SK-N-SH treated with all-trans-retinoic acid at 6 μM for 48 hours (cell line): ENCODE results near the gene MCEMP1.

Experiments
- ARNTL ChIP-seq: fragments of 450-650 bp; formaldehyde crosslinking; IDR thresholded peaks from 2 replicates; pipeline ENCODE4 v1.5.0; 2020; ENCODE audit warnings: low read depth, mild to moderate bottlenecking, moderate library complexity, borderline replicate concordance
- OSR1 ChIP-seq: fragments of 250-450 bp; sonication (Bioruptor Pico); IDR thresholded peaks from 2 replicates; pipeline ENCODE4 v1.8.0; 2022; ENCODE audit warnings: moderate library complexity, mild to moderate bottlenecking, inconsistent platforms
- POU6F1 ChIP-seq: fragments of 250-450 bp; sonication (Bioruptor Pico); IDR thresholded peaks from 2 replicates; pipeline ENCODE4 v1.8.0; 2021; ENCODE audit warnings: low read depth, mild to moderate bottlenecking, moderate library complexity, borderline replicate concordance
- RARB ChIP-seq: fragments of 250-450 bp; sonication (Bioruptor Pico); IDR thresholded peaks from 2 replicates; pipeline ENCODE4 v1.8.0; 2021; ENCODE audit warnings: mild to moderate bottlenecking, moderate library complexity
- SNAI2 ChIP-seq: fragments of 250-450 bp; sonication (Bioruptor Pico); IDR thresholded peaks from 2 replicates; pipeline ENCODE4 v1.5.0; 2020; ENCODE audit warnings: mild to moderate bottlenecking, moderate library complexity
- TCF4 ChIP-seq: fragments of 250-450 bp; sonication (Bioruptor Pico); IDR thresholded peaks from 2 replicates; pipeline ENCODE4 v1.8.0; 2021; ENCODE audit warnings: mild to moderate bottlenecking, moderate library complexity, borderline replicate concordance
- TSHZ2 ChIP-seq: fragments of 250-450 bp; sonication (Bioruptor Pico); IDR thresholded peaks from 2 replicates; pipeline ENCODE4 v1.5.0; 2020; ENCODE audit warnings: mild to moderate bottlenecking, moderate library complexity
- ZFP3 ChIP-seq: fragments of 250-450 bp; sonication (Bioruptor Pico); IDR thresholded peaks from 2 replicates; pipeline ENCODE4 v1.5.0; 2020; ENCODE audit warnings: mild to moderate bottlenecking, moderate library complexity
- ZFP30 ChIP-seq: fragments of 450-650 bp; formaldehyde crosslinking; IDR thresholded peaks from 2 replicates; pipeline ENCODE4 v1.5.0; 2022; ENCODE audit warnings: mild to moderate bottlenecking, moderate library complexity
- ZNF70 ChIP-seq: fragments of 450-650 bp; formaldehyde crosslinking; IDR thresholded peaks from 2 replicates; pipeline ENCODE4 v1.5.0; 2020; ENCODE audit warnings: mild to moderate bottlenecking, moderate library complexity
- TF ChIP-seq, protein P1 (sequence below): fragments of 250-450 bp; sonication (Bioruptor Pico); IDR thresholded peaks from 2 replicates; pipeline ENCODE4 v1.8.0; 2020; ENCODE audit warnings: mild to moderate bottlenecking, moderate library complexity, borderline replicate concordance
- TF ChIP-seq, protein P2 (sequence below): fragments of 250-450 bp; sonication (Bioruptor Pico); IDR thresholded peaks from 2 replicates; pipeline ENCODE4 v1.5.1; 2020; ENCODE audit warnings: low read depth, mild to moderate bottlenecking, moderate library complexity

GRCh38 chr19:7631577-7631976 is 45.3 kb upstream of the MCEMP1 start:
- TF ChIP-seq OSR1 (CRISPR knock-in tag) (no peak), ZNF70 (CRISPR knock-in tag) (no peak), TSHZ2 (no peak), ARNTL (CRISPR knock-in tag) (no peak), TCF4 (CRISPR knock-in tag) (no peak), ZFP30 (CRISPR knock-in tag) (no peak), SNAI2 (no peak), POU6F1 (CRISPR knock-in tag) (no peak), ZFP3 (no peak), RARB (CRISPR knock-in tag) (no peak)
- TF ChIP-seq, protein P1, sequence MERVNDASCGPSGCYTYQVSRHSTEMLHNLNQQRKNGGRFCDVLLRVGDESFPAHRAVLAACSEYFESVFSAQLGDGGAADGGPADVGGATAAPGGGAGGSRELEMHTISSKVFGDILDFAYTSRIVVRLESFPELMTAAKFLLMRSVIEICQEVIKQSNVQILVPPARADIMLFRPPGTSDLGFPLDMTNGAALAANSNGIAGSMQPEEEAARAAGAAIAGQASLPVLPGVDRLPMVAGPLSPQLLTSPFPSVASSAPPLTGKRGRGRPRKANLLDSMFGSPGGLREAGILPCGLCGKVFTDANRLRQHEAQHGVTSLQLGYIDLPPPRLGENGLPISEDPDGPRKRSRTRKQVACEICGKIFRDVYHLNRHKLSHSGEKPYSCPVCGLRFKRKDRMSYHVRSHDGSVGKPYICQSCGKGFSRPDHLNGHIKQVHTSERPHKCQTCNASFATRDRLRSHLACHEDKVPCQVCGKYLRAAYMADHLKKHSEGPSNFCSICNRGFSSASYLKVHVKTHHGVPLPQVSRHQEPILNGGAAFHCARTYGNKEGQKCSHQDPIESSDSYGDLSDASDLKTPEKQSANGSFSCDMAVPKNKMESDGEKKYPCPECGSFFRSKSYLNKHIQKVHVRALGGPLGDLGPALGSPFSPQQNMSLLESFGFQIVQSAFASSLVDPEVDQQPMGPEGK (CRISPR knock-in tag) = no peak
- TF ChIP-seq, protein P2, sequence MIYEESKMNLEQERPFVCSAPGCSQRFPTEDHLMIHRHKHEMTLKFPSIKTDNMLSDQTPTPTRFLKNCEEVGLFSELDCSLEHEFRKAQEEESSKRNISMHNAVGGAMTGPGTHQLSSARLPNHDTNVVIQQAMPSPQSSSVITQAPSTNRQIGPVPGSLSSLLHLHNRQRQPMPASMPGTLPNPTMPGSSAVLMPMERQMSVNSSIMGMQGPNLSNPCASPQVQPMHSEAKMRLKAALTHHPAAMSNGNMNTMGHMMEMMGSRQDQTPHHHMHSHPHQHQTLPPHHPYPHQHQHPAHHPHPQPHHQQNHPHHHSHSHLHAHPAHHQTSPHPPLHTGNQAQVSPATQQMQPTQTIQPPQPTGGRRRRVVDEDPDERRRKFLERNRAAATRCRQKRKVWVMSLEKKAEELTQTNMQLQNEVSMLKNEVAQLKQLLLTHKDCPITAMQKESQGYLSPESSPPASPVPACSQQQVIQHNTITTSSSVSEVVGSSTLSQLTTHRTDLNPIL (CRISPR knock-in tag) = no peak
